Right lung (tissue), 5 donors: ENCODE measurements around the gene SLC39A3. TPM values are rescaled to one million over a fixed set of nuclear protein-coding genes. Genes with fewer than 3 reads are reported as not detected.

ENCODE experiments used
- DNase-seq, 2 donors: peaks; one replicate each; pipeline ENCODE4 v3.0.0-alpha.2; 2013
- polyA plus RNA-seq, 5 donors: library from polyadenylated mRNA; unstranded; fragments of 120-200 nt; gene quantifications; one replicate each; pipeline versions ENCODE4 v1.2.1 to v1.2.3, GENCODE V29; 2013; ENCODE audit warnings: inconsistent platforms in 1 of 5, low replicate concordance in 1 of 5; ENCODE audit not compliant: insufficient read length in 5 of 5, insufficient read depth in 1 of 5

The SLC39A3 gene
- polyA plus RNA-seq, 5 donors: 19.6 to 28.9 (median 21.5) TPM

DNA sequence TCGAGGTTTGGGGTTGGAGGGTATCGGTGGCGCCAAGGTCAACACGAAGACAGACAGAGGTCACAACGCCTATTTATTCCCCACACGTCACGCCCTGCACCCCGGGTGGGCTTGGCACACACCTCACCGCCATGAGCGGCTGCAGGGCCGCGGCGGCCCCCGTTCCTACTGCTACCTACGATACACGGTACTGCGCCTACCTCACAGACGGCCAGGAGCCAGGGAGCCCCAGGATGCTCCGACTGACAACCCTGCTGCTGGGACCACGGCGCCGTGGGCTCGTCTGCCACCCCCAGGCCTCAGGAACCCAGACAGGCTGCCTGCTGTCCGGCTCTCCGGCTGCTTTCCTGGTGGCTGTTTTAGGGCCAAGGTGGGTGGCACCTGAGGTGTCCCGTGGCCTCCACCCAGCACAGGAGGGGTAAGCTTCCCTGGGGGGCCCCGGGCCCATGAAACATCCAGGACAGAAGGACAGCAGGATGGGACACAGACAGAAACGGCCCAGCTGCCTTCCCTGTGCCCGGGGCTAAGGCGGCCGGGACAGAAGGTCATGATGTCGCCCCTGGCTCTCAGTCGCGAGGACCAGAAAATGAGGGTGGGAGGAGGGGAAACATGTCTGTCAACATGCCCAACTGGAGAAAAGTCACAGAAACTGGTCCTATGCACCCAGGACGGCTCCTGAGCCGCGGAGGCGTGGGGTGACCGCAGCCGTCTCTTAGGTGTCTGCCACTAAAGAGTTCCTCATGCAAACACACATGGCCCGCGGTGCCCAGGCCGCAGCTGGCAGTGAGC, 15.0 kb upstream of the SLC39A3 start:
- DNase-seq: no peak

DNA sequence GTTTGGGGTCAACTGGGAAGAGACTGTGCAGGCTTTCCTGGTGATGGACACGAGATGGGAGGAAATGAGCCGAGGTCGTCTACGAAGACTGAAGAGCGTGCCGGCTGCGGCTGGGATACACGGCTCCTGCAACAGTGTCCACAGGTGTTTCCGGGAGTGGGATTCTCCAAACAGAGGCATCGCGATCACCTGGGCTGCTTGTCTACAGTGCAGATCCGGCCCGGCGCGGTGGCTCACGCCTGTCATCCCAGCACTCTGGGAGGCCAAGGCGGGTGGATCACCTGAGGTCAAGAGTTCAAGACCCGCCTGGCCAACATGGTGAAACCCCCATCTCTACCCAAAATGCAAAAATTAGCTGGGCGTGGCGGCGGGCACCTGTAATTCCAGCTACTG, 11.6 kb upstream of the SLC39A3 start:
- DNase-seq: no peak

DNA sequence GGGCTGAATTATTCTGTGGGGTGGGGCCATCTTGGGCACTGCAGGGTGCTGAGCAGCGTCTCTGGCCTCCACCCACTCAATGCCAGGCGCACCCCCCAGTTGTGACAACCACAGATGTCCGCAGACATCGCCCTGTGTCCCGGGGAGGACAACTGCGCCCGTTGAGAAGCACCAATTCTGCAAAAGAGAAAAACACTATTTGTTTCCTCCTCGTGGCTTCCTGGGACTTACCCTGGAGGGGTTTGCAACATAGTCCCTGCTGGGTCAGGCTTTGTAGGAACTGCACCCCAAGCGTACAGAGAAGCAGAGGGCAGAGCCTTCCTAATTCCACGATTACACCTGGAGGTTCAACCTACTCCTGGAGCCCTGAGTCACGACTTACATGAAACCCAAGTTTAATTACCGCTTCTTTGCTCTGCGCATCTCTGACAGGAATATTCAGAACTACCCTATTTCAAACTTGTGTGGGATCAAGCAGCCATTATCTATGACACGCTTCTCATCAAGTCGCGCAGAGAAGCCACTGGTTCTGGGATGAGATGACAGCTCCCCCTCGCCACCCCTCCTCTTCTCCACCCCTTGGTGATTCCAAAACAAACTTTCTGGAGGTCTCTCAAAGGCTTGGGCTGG, 11.1 kb upstream of the SLC39A3 start:
- DNase-seq: no peak

DNA sequence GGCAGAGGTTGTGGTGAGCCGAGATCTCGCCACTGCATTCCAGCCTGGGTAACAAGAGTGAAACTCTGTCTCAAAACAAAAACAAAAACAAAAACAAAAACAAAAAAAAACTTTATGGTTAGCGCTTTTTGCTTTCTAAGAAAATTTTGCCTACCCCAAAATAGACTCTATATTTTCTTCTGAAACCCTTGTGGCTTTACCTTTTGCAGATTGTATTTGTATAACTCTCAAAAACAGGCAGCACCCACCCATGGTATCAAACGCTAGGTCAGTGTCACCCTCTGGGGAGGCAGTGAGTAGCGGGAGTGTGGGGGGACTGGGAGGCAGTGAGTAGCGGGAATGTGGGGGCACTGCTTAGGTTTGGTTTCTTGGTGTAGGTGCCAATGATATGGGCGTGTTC, 7.5 kb upstream of the SLC39A3 start:
- DNase-seq: no peak

DNA sequence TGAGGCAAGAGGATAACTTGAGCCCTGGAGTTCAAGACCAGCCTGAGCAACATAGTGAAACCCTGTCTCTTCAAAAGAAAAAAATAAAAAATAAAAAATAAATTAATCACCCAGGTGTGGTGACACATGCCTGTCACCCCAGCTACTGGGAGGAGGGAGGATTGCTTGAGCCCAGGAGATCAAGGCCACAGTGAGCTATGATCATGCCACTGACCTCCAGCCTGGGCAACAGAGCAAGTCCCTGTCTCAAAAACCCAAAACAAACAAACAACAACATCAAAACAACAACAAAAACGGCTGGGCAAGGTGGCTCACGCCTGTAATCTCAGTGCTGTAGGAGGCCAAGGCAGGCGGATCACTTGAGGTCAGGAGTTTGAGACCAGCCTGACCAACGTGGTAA, 4.3 kb upstream of the SLC39A3 start:
- DNase-seq: no peak

DNA sequence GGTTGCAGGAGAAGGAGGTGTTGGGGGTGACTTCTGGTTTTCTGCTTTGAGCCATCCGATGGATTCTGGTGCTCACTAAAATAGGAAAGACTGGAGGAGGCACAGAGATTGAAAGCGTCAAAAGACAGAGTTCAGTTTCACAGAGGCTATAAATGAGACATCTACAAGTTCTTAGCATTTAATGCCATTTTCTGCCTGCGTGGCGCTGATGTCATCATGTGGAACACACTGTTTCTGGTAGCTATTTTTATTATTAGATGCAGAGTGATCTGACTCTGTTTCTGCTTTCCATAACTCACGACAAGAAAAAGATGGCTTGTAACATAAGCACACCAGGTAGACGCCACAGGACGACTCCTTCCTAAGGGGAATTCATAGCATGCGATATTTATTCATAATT, 3.3 kb upstream of the SLC39A3 start:
- DNase-seq: no peak

DNA sequence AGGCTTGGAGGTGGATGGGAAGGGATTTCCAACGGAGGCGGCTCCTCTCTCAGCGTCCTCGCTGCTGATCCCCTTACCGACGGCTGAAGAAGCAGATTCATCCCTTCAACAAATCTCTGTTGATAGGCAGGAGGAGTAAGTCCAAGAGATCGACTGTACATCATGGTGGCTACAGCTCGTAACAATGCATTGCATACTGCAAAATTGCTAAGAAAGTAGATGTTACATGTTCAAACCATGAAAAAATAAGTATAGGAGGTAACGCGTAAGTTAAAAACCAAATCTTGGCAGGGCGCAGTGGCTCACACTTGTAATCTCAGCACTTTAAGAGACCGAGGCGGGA, 468 bp upstream of the SLC39A3 start:
- DNase-seq: no peak

DNA sequence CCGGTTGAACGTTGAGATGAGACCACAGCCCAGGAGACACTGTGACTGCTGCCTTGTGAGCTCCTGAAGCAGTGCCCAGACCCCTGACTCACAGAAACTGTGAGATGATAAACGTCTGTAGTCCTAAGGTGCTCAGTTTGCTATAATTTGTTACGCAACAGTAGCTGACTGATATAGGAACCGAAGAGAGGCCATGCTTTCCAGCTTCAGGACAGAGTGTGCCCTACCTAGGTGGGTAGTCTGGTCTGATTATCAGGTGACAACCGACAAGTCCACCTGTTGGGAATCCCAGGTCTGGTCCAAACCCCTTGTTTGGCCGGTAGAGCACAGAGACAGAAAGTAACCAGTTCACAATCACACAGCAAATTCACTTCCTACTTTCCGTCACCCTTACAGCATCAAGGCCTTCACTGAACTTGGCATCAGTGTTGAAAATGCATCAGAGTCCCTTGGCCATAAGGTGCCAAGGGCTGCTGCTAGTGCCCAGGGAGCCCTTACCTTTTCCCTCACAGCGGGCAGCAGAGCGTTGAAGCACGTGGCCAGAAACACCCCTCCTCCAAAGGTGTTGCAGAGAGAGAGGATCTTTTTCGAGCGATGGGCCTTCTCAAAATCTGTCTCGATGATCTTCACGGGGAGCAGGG, 3.1 kb downstream of the SLC39A3 start:
- DNase-seq: no peak

DNA sequence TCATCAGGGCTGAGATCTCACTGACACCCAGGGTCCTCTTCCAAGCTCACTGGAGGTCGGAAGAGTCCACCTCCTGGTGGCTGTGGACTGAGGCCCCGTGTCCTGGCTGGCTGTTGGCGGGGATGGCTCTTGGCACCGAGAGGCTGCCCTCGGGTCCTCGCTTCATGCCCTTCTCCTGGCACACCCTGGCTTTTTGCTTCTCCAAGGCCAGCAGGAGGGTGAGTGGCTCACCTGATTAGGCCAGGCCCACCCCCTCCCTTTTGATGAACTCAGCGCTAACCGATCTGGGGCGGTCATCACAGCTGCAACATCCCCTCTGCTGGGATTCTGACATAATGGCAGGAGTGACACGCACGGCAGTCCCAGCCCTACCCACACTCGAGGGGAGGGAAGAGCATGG, 4.4 kb downstream of the SLC39A3 start:
- no peak for DNase-seq

DNA sequence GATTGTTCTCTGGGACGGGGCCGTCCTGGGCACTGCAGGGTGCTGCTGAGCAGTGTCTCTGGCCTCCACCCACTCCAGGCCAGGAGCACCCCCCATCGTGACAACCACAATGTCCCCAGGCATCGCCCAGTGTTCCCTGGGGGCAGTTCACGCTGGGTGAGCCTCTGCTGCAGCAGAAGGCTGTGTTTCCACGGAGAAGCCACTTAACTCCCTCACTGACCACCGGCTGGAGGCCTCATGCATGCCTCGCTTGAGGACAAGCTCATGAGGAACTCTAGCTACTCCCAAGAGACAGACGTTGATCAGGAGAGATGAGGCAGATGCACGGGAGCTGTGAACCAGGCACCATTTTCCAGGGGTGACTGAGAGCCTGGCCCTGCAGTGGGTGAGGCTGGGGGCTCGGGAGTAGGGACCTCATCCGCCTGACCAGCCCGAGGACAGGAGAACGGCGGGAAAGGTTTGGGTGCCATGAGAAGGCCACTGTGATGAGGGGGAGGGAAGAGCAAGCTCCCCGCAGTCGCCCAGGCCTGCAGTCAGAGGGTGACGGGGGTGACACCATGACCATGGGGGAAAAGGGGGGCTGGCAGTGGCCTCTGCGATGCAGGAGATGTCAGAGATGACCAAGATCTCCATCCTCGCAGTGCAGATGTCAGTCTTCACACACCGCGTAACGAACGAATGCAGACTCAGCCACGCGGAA, 5.1 kb downstream of the SLC39A3 start:
- DNase-seq: no peak

DNA sequence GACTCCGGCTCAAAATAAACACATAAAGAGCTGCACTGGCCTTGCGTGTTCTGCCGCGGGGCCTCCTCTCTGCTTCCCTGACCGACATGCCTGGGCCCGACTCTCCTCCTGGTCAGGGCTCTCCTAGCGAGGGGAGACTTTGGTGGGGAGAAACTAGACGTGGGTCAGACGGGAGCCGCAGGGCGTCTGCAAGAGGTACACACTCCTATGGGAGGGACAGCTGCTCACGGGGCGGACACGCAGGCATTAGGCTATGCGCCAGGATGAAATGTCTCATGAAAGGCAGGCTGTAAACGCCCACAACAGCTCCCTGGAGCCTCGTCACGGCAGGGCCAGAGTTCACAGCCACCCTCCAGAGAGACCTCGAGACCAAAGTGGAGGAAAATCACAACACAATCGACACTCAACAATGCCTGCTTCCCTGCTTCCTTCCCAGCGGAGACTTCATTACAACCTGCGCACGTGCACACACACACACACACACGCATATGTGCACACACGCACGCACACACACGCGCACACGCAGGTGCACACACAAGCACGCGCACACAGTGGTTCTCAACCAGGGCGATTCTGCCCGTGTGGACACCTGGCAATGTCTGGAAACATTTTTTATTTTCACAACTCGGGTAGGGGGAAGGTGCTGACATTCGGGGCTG, 5.8 kb downstream of the SLC39A3 start:
- DNase-seq: no peak

DNA sequence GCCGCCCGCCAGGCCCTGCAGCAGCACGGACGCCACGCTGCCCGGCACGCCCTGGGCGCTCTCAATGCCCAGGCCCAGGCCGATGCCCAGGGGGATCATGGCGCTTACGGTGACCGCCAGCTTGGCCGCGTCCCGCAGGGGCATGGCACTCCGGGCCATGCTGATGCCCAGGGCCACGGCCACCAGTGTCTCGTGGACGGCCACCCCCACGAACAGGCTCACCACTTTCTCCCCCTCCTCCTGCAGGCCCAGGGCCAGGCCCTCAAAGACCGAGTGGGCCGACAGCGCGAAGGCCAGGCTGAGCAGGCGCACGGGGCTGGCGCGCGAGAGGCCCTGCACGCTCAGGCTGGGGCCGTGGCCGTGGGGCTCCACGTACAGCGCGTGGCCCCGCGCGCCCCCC, 6.9 kb downstream of the SLC39A3 start:
- DNase-seq: no peak

DNA sequence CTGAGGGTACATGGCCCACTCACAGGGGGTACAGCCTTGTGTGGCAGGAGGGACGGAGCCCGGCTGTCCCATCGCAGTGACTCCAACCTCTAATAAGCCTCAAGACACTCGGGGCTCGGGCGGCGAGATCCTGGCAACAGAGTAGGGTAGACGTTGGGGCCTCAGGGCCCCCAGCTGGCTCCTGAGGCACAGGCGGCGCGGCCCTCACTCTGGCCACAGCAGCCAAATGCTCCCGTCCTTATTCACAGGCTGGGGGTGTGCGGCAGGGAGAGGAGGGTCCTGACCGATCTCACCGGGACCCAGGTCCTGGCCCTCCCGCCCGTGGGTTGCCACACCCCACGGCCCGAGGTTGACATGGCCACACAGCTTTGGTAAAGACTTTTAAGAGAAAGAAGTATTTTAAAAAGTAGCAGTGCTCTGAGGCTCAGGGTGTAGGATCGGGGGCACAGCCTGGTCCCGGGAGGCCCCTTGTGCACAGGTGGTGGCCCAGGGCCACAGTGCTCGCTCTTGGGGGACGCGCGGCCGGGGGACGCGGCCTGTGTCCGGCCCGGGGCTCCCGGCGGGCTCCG, 7.6 kb downstream of the SLC39A3 start:
- DNase-seq: no peak

DNA sequence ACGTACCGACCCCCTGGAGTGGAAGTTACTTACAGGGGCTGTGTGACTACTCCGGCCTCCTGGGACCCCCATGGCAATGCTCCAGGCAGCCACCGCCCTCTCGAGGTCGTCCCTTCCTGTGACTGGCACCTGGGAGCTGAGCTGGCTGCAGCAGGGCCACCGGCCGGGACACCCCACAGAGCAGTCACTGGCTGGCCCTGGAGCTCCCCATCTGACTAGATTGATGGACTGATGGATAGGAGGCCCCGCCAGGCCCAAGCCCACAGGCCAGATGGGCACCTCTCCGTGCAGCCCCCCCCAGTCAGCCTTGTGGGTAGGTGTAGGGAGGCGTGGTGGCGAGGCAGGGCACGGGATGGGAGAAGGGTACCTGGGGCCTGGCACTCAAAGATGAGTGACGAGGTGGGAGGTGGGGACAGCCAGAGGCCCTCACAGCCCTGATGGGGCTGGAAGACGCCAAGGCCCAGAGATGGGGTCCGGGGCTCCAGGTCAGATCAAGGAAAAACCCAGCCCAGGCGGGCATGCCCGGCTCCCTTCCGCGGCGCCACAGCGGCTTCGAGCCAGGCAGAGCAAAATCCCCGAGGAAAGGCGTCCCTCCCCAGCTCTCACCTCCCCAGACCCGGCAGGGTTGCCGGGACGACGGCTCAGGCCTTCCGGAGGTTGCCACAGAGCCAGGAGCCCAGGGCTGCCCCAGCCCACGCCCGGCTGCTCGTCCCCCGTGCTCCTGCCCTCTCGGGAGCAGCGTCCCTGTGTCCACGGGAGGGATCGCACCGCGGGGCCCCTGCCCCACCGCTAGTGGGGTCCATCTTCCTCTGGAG, 8.4 kb downstream of the SLC39A3 start:
- DNase-seq: no peak

DNA sequence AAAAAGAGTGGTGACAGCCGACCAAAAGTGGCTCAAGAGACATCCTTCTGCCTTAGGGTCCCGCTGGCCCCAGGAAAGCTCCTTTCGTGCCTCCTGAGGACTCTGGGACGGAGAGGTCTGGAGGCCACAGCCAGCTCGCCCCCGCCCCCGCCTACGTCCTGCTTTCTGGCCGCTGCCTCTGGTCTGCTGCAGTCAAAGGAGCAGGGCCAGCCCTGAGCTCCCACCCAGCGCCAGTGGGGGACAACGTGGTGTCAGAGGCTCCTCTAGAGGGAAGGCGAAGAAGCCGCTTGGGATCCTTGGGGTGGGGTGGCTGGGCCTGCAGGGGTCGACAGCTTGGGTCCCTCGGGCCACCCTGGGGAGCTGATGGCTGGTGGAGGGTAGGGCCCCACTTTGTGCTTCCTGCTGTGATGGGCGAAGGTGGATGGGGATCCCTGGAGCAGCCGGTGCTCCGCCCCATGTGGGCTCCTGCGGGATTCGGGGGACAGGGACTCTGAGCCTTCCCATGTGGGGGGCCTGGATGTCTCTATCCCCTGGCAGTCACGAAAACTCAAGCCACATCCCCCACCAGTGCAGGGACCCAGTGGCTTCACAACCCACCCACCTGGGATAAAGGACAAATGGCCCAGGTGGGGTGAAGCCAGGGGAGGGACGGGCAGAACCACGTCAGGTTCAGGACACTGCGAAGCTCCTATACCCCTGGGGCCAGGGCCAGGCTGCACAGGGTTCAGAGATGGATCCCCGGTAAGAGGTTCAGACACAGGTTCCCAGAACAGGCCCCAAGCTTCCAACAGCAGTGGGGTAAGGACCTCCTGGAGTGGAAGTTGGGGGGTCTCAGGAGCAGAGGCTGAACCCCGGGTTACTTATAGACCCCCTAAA, 9.6 kb downstream of the SLC39A3 start:
- no peak for DNase-seq

DNA sequence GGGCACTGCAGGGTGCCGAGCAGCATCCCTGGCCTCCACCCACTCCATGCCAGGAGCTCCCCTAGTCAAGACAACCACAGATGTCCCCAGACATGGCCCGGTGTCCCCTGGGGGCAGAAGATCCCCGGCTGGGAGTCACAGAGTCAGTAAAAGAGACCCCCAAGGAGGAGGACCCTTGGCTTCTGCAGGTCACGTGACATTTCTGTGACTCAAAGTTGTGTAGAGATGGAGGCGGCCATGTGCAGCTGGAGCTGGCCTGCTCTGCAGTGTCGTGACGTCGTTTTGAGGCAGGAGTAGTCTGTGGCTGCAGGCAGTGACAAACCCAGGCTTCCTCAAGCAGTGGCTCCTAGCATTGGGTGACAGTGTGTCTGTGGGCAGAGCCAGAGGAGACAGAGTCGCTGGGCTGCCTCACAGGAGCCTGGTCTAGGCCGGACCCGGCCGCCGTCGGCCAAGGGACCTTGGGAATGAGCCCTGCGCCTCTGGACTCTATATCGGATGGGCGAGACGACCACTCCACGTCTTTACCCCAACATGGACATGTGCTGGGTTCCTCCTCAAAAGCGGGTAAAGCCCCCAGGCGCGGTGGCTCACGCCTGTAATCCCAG, 10.9 kb downstream of the SLC39A3 start:
- DNase-seq: no peak

DNA sequence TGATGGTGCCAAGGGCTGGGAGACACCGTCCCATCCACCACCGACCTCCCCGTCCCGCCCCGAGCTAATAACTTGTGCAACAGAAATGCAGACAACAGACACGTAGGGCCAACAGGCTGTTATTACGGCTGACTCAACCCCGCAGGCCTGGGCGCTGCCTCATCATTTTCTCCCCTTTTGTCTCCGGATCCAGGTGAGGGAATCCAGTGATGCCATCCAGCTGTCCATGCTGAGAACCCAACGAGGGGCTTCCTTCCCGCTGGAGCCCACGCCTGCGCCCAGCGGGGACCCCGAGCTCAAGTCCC, 12.2 kb downstream of the SLC39A3 start:
- DNase-seq: no peak

DNA sequence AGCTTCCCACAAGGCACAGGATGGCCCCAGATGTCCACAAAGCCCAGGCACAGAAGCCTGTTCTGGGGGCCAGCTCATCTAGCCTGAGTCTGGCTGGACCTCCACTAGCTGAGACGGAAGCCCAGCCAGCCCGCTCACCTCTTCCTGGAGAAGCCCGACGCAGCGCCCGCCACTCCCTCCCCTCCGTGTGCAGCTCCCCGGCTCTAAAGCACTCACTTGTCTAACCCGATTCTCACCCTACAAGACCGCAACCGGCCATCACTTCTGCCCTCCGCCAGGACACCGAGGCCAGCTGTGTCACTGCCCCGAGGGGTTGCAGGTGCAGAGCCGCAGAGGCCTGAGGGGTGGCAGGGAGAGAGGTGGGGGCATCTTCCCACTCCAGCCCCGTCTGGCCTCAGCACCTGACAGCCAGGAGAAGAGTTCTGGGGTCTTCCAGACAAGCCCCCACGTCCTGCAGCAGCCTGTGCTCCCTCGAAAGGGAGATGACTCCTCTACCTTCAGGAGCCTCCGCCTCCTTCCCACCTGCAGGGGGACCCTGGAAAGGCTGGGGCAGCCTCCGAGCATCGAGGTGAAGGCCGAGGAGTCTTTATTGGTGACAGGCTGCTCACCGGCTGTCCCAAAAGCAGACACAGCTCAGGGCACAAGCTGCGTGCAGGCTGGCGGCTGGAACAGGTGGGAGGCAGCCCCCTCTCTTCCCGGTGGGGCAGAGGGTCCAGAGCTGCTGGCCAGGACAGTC, 12.7 kb downstream of the SLC39A3 start:
- DNase-seq: no peak
